Measurements from ENCODE around the gene CACNA1S.

The CACNA1S gene

DNA sequence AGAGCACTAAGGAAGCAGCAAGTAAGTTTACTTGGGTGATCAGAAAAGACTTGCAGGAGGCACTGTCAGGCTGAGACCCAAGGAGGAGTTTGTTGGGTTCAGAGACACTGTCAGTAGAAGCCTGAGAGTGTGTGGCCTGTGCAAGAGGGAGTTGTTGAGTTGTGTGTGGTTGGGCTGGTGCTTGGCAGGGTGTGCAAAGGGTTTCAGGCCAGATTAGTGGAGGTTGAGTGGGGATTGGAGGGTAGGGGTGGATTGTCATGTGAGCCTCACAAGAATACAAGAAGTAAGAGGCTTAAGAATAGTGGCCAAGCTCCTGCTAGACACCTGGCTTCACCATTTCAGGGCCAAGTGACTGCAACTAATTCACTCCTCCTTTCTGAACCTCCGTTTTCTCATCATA lies 79.8 kb downstream of the CACNA1S start:
- no peak for DNase-seq (ENCODE audit: low read depth in 2 of 2)

DNA sequence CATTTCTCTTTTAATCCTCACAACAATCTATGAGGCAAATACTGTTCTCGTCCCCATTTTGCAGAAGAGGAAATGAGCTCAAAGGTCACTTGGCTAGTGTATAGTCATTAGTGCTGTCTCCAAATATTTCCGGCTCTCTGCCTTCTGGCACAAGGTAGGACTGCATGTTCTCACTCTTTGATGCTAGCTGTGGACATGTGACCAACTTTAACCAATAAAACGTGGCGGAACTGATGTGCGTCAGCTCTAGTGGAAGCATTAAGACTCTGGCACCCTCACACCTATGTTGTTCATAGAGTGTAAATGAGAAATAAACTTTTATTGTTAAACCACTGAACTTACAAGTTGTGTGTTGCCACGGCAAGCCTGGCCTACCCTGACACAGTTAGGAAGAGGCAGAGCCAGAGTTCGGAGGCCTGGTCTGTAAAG lies 83.8 kb downstream of the CACNA1S start:
- no peak for DNase-seq (ENCODE audit: low read depth in 2 of 2)

DNA sequence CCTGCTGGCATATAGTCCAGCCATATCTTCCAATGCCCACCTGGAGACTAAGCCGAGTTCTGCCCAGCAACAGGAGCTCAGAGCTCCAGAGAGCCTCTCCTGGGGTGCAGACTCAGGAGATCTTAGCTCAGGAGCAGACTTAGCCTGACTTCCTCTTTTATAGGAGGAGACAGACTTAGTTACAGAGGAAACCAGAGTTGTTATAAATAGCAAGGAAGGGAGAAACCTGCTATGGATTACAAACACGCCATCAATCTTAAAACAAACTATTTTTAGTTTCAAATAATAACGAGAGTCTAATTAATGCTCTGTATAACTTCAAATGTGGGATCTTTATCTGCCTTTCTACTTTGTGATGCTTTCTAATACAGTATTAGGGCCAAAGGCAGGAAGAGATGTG lies 85.4 kb downstream of the CACNA1S start:
- no peak for DNase-seq (ENCODE audit: low read depth in 2 of 2)

DNA sequence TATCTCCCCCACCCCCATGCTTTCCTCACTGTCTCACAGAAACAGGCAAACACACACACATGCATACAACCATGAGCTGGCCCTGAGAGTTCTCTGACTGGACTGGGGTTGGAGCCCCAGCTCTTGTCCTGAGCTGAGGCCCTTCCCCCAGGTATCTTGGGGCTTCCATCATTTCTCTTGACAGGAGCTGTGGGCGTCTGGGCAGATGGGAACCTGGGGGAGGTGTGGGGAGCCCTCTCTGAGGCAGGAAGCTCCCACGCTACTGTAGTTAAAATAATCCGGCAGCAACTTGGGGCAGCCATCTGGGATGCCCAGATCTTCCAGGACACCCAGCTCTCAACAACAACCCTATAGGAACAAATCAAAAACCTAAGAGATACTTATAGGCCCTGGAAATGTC lies 86.0 kb downstream of the CACNA1S start:
- DNase-seq (ENCODE audit: low read depth in 2 of 2) = no peak

DNA sequence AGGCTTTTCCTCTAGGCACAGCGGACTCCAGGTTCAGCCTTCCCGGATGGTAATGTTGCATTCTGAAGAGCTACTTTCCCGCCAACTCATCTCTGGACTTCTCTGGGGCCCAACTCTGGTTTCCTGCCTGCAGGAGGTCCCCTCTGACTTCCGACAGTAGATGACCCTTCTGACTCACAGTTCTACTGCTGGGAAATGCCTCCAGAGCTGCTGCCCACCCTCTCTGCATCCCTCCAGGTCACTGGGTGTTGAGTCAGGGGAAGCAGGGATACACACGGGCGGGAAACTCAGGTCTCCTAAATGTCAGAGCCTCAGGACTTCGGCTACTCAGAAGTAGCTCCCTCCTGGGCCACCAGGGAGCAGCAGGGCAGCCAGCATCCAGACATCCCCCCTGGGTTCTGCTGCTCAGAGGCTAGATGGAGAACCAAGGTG lies 86.6 kb downstream of the CACNA1S start:
- DNase-seq (ENCODE audit: low read depth in 2 of 2) = no peak

DNA sequence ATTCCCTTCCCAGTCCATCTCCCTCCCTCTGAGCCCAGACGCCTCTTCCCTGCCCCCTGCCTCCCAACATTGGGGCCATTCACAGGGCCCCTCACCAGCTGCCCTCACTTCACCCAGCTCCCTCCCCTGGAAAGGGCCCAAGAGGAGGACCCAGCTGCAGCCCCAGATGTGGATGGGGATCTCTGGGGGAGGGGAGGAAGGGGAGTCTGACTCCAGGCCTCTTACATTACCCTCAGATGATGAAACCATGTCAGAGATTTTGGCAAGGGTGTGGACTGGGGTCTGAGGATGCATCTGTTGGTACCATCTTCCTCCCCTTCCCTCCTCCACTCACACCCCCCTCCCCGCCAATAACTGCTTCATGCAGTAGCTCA lies 87.6 kb downstream of the CACNA1S start:
- no peak for DNase-seq (ENCODE audit: low read depth in 2 of 2)

DNA sequence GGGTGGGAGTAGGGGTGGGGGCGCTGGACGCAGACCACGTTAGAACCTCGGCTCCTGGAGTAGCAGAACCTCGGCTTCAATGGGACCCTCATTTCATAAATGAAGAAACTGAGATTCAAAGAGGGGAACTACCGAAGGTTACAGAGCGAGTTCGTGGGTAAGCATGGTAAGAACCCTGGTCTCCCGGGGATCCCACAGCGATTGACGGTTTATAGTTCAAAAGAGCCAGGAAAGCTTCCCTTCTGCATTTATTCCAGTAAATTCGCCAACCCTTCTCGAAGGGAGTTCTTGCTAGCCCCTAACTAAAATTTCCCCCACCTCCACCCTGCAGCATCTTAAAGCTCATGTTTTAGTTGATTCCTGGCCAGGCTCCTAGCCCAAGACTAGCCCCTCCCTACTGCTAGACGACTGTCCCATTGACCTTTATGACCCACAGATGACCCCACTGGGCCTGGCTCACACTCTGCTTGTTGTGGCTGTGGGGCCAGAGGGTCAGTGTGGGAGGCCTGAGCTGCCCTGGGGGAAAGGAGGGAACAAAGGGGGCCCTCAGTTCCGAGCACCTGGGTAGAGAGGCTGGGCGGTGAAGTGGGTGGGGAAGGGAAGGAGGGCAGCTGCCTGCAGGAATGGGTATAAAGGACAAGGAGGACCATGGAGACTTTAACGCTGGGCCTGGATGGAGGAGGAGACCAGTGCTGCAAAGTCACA lies 88.2 kb downstream of the CACNA1S start:
- no peak for DNase-seq (ENCODE audit: low read depth in 2 of 2)

DNA sequence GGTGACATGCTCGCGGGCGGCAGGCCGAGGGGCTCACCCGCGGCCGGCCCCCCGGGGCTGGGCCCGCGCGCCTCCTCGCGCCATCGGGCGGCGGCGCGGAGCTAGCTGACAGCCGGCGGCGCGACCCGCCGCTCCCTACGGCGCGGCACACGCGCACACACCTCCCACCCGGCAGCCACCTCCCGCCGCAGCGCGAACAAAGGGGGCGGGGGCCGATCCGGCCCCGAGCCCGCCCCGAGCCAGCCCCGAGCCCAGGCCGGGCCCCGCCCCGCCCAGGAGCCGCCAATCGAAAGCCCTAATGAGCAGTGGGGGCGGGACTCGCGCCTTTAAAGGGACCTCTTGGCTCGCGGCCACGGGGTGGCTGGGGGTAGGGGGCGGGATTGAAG lies 88.7 kb downstream of the CACNA1S start, which contains the start of gene KIF21B:
KIF21B (minus strand) TSS at position 198 of the 386 bp plus-strand sequence. CDS start 331 bp downstream, outside the sequence.
- peak; percentile 86 to 88 for DNase-seq (ENCODE audit: low read depth in 2 of 2)

DNA sequence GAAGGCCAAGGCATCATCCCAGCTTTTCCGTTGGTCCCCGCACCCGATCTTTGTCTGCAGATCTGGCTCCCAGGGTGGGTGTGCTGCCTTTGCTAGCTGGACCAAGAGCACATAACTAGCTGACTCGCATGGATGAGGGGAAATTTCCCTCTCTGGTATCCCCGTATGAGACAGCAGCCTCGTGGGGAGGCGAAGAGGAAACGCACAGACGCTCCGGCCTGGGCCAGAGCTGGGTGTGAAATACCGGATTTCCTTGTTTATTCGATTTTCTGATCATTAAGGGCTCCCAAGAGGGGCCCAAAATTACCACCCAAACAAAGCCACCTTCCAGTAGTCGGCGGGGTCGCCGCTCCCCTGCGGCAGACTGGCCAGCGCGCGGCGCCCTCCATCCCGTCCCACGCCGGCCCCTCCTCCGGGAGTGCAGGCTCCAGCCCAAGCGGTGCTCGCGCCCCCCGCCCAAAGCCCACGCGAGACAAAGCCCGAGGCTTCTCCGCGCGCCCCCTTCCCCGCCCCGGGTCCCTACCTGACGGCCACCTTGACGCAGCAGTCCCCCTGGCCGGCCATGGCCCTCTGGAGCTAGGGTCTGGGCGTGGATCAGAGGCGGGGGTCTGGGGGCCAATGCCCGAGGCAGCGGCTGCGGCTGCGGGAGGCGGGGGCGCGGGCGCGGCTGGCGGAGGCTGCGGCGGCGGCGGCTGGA lies 89.3 kb downstream of the CACNA1S start:
- no peak for DNase-seq (ENCODE audit: low read depth in 2 of 2)

DNA sequence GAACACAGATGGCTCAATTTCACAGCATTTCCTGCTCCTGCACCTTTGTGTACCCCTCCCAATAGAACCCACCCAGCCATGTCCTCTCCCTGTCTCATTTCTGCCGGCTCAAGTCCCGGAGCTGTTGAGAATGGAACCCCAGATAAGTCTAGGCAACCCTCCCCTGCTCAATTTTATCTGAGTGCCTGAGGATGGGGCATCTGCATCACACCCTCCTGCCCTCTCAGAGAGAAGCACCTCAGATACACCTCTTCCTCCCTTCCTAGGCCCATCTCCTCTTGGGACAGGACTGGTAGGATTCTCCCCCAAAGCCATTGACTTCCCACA lies 89.8 kb downstream of the CACNA1S start:
- no peak for DNase-seq (ENCODE audit: low read depth in 2 of 2)

DNA sequence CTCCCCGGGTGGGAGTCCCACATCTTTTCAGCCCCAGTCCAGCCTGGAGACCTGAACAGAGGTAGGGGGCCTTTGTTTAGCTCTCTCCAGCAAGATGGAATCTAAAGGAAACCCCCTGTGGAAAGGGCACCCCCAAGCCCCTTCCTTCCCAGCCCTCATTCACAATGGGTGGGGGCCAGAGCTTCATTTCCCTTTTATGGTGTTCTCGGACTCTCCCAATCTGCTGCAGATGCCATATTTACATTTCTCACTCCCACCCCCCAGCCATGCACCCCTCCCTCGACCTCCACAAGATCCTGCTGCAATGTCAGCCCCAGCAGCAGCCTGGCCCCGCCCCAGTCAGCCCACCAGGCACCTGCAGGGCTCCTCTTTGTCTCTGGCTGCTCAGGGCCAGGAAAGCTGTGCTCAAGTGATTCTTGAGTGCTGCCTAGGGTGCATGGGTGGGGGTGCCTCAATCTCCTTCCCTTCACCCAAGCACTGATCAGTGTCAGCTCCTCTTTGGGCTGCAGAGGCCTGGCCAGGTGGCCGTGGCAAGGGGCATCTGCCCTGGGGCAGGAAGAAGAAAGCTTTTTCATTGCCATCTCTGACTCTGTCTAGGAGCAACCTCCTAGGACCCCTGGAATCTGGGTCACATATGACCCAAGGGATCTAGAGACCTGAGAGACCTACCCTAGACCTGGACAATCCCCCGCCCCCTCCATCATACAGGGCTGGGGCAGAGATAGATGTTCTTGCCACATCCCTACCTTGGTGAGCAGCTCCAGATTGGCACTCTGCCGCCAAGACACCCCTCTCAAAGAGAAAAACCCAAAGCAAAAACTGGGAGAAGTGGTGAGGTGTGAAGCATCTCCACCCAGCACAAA lies 90.4 kb downstream of the CACNA1S start:
- DNase-seq (ENCODE audit: low read depth in 2 of 2) = no peak

DNA sequence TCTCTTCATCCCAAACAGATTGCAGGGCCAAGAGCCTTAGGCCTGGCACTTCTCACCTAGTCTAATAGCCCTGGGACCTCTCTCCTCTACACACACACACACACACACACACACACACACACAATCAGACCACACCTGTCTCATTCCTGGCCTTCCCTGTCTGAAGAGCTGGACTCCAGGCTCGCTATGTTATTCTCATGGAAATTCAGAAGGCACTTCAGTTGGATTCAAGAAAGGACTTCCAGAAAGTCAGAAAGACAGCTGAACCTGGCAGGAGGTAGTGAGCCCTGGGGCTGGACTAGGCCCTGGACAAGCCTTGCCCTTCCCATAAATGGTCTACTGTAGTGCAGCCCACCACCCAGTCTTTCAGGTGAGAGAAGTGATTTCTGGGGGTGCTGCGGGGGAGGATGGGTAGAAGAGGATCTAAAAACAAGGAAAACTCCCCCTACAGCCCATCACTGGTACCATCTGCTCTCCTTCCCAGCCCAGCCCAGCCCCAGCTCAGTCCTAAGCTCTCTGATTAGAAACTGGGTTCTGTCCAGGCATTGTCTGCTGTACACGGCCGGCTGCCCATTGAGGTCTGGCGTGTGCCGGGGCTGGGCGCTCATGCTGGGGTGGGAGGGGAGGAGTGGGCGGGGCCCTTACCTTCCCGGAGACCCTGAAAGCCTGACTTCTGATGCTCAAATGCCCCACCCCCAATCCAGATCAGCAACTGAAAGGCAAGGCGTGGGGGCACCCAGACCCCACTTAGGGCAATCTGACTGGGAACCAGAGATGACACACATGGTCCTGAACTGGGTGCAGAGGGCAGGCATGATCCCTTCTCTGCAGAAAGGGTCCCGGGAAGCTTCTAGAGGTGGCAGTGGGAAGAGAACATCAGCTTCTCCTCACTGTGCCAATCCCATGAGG lies 91.3 kb downstream of the CACNA1S start:
- DNase-seq (ENCODE audit: low read depth in 2 of 2) = no peak

DNA sequence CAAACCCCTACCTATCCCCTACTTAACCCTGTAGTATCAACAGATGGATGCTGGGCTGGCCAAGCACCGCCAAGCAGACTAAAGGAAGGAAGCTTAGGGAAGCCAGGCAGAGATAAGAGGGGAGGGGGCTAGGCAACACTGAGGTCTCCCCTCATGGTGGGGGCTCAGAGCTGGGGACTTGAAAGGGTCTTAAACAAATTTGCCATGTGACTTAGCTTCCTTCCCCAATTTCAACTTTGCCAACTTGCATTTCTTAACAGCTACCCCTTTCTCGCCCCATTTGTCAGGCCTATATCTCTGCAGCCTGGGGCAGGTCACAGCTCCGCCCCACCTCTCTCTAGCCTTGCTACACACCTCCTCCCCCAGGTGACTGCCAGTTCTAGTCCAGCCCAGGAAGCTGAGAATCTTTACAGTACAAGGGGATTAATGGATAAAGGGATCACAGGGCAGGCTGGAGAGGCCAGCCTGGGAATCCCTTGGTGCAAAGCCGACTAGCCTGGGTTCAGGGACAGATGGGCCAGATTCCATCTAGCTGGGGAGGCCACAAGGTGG lies 92.1 kb downstream of the CACNA1S start:
- DNase-seq (ENCODE audit: low read depth in 2 of 2) = no peak

DNA sequence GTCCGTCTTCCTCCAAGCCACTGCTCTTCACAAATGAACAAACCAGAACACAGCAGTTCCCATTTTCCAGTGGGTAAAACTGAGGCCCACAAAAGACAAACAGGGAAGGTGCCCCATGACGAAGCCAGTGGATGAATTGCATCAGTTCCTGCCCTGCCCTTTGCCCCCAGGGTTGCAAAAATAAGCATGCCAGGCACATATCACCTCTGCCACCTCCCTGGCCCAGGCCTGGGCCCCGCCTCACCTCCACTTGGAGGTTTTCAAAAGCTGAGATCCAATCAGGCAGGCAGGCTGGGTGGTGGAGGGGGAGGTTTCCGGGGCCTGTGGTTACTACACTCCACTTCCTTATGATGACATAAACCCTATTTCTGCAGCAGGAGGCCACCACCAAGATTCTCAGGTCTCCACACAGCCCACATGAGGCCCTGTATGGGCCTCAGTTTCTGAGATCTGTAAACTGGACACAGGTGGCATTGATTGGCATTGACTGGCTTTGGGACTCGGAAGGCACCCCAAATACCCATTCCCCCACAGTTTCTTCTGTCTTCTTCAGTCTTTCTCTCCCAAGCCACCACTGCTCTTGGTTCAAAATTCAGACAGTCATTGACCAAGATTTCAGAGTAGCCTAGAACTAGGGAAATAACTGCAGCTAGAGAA lies 92.8 kb downstream of the CACNA1S start:
- peak; percentile 74 to 84 for DNase-seq (ENCODE audit: low read depth in 2 of 2)

DNA sequence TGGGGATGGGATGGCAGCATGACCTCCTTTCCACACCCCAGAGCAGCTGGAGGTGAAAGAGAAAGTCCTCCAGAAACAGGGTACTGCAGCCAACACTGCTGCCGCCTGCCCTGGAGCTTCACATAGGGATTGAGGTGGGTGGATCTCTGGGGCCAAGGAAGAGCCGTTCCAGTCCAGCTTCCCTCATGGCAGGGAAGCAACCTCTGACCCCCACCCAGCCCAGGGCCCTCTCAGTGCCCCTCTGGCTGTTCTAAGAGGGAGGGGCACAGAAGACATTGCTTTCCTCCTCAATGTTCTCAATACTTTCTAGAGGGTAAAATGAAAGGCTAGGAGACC lies 94.4 kb downstream of the CACNA1S start:
- no peak for DNase-seq (ENCODE audit: low read depth in 2 of 2)

DNA sequence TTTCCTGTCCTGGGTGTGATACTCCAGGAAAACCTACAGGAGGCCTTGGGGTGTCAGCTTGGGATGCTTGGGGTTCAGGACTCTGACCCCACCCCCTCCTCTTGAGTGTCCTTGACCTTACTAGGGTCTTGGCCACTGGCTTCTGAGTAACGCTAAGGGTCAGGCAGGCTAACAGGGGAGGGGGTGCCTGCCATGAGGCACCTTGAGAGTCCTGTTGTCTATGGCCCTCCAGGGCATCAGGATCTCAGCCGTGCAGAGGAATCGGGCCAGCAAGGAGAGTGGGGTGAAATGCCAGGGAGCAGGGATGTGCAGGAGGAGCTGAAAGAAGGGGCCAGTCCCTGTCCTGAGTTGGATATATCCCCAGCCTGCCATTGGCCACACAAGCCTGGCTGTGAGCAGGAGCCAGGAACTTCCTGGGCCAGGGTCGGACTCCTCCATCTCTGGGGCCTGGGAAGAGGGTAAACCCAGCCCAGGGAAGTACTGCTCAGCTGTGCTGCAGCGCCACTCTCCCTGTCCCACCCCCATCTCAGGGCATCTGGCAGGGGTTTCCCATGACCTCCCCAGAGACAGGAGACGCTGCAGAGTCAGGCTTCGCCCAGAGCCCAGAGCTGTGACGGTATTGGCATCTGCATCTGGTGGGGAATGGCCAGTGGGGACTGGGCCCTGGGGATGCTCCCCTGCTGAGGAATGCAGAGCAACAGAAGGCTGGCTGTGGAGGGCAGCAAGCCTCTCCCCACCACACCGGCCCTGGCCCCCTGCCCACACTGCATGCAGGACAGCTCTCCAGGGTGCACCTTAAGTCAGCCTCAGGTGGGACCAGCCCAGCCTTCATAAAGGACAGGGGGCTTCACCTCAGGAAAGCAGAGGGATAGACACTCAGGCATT lies 95.0 kb downstream of the CACNA1S start:
- no peak for DNase-seq (ENCODE audit: low read depth in 2 of 2)

DNA sequence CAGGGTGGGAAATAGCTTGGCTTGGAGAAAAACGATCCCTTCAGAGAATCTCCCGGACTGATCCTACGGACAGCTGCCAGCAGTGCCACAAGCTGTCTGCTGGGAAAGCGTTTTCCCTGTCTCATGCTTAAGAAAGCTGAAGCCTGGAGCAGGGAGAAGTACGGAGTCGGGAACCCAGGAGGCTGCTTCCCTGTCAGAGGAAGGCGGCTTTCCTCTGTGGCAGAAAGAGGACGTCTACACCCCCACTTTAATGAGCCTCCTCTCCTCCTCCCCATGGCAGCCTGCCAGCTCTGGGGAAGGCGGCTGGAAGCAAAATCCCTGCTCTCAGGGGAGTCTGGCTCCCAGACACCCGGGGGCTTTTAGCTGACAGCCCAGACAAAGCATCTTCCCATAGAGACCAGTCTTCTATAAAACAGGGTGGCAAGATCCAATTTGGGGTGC lies 96.0 kb downstream of the CACNA1S start:
- no peak for DNase-seq (ENCODE audit: low read depth in 2 of 2)

DNA sequence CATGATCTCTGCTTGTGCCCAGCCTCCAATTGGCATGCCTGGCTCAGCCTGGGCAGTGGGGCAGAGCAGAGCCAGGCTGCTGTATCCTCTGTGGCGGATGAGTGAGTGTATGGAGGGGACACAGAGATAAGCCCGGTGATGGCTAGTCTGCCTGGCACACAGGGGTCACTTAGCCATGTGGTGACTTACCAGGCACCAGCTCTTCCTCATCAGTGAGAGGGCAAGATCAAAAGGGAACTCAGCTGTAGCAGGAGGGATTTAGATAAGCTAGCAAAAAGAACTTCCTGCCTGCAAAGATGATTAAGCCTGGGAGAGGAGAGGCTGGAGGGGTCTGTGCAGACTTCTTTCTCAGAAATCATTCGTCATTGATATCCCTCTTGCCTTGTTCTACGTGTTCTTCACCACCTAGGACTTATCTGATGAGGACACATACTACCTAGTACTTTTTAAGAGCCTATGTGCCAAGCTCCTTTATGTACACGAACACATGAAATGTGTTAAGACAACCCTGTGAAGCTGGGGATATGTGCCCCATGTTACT lies 96.6 kb downstream of the CACNA1S start:
- DNase-seq (ENCODE audit: low read depth in 2 of 2) = no peak

DNA sequence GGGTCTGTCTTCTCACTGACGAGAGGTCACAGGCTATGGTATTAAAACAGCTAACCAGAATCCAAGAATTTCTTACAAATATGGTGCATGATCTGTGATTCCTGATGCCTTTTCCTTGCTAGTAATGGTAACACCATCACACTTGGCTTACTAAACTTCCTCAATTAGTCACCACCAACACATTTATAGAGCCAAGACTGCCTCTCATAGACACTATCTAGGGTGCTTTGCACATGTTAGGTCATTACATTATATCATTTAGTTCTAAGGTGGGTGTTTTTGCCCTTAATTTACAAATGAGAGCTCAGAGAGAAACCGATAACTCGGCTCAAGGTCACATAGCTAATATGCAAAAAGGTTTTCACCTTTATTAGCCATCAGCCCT lies 97.4 kb downstream of the CACNA1S start:
- DNase-seq (ENCODE audit: low read depth in 2 of 2) = no peak
